ENCODE data around the gene GDF9. TPM values are rescaled to one million over a fixed set of nuclear protein-coding genes. Genes with fewer than 3 reads are reported as not detected.
"Not testable (repeated sequence)": the region's sequence is repeated elsewhere in the genome, so short reads cannot be mapped to it uniquely, and the experiment has no call there.

The GDF9 gene
- polyA plus RNA-seq, 3 donors: 1.3 to 2.1 (median 1.7) TPM

- no peak for DNase-seq (ENCODE audit: extremely low read depth in 1 of 11, low read depth in 9 of 11, low spot score in 4 of 11)
Measured at GRCh38 chr5:132876020-132876759, 9.9 kb upstream of the GDF9 start.

- DNase-seq (ENCODE audit: extremely low read depth in 1 of 11, low read depth in 9 of 11, low spot score in 4 of 11): no peak
Measured at GRCh38 chr5:132873930-132874271, 7.6 kb upstream of the GDF9 start.

GRCh38 chr5:132873119-132873929, 7.1 kb upstream of the GDF9 start, which contains the start of gene LEAP2:
Gene LEAP2, plus strand, starts transcription at chr5:132873668. Its CDS starts 27 bp downstream, at chr5:132873695.
- DNase-seq (ENCODE audit: extremely low read depth in 1 of 11, low read depth in 9 of 11, low spot score in 4 of 11): no peak

GRCh38 chr5:132872788-132873118, 6.5 kb upstream of the GDF9 start:
- DNase-seq (ENCODE audit: extremely low read depth in 1 of 11, low read depth in 9 of 11, low spot score in 4 of 11): no peak

- no peak for DNase-seq (ENCODE audit: extremely low read depth in 1 of 11, low read depth in 9 of 11, low spot score in 4 of 11)
Measured at GRCh38 chr5:132871459-132872284, 5.4 kb upstream of the GDF9 start.

- no peak for DNase-seq (ENCODE audit: extremely low read depth in 1 of 11, low read depth in 9 of 11, low spot score in 4 of 11)
Measured at GRCh38 chr5:132870801-132871200, 4.5 kb upstream of the GDF9 start.

- no peak for DNase-seq (ENCODE audit: extremely low read depth in 1 of 11, low read depth in 9 of 11, low spot score in 4 of 11)
Measured at GRCh38 chr5:132868754-132869153, 2.5 kb upstream of the GDF9 start.

- DNase-seq (ENCODE audit: extremely low read depth in 1 of 11, low read depth in 9 of 11, low spot score in 4 of 11): peak in 1 of 11 donors; percentile 16
Measured at GRCh38 chr5:132867046-132867451, 780 bp upstream of the GDF9 start.

- DNase-seq (ENCODE audit: extremely low read depth in 1 of 11, low read depth in 9 of 11, low spot score in 4 of 11): no peak
Measured at GRCh38 chr5:132865668-132866341, 464 bp downstream of the GDF9 start.

- DNase-seq (ENCODE audit: extremely low read depth in 1 of 11, low read depth in 9 of 11, low spot score in 4 of 11): no peak
Measured at GRCh38 chr5:132860742-132861141, 5.5 kb downstream of the GDF9 start.

GRCh38 chr5:132859889-132860437, 6.3 kb downstream of the GDF9 start:
- no peak for DNase-seq (ENCODE audit: extremely low read depth in 1 of 11, low read depth in 9 of 11, low spot score in 4 of 11)

- no peak for DNase-seq (ENCODE audit: extremely low read depth in 1 of 11, low read depth in 9 of 11, low spot score in 4 of 11)
Measured at GRCh38 chr5:132856011-132856410, 10.3 kb downstream of the GDF9 start.

- not testable (repeated sequence) for DNase-seq (ENCODE audit: extremely low read depth in 1 of 11, low read depth in 9 of 11, low spot score in 4 of 11)
Measured at GRCh38 chr5:132854992-132855391, 11.3 kb downstream of the GDF9 start.

- DNase-seq (ENCODE audit: extremely low read depth in 1 of 11, low read depth in 9 of 11, low spot score in 4 of 11): no peak
Measured at GRCh38 chr5:132854301-132854700, 12.0 kb downstream of the GDF9 start.

GRCh38 chr5:132853790-132854189, 12.5 kb downstream of the GDF9 start:
- no peak for DNase-seq (ENCODE audit: extremely low read depth in 1 of 11, low read depth in 9 of 11, low spot score in 4 of 11)

GRCh38 chr5:132853323-132853722, 12.9 kb downstream of the GDF9 start:
- DNase-seq (ENCODE audit: extremely low read depth in 1 of 11, low read depth in 9 of 11, low spot score in 4 of 11): no peak

GRCh38 chr5:132850066-132850465, 16.2 kb downstream of the GDF9 start:
- DNase-seq (ENCODE audit: extremely low read depth in 1 of 11, low read depth in 9 of 11, low spot score in 4 of 11): no peak

- DNase-seq (ENCODE audit: extremely low read depth in 1 of 11, low read depth in 9 of 11, low spot score in 4 of 11): no peak
Measured at GRCh38 chr5:132849347-132849746, 16.9 kb downstream of the GDF9 start.

GRCh38 chr5:132848270-132848669, 18.0 kb downstream of the GDF9 start:
- DNase-seq (ENCODE audit: extremely low read depth in 1 of 11, low read depth in 9 of 11, low spot score in 4 of 11): no peak

Data from renal cortex interstitium (tissue), 11 donors.